Panc1 (cell line): ENCODE data around the gene SORBS1.

Experiments used
- CTCF ChIP-seq: fragments of 450-650 bp; IDR thresholded peaks from 2 replicates; pipeline ENCODE4 v1.5.1; 2017; ENCODE audit warnings: mild to moderate bottlenecking
- REST ChIP-seq, 2 experiments: IDR thresholded peaks; 2 replicates each; pipeline ENCODE4 v1.6.1; 2011 to 2012; ENCODE audit warnings: low read depth in 2 of 2, control low read depth in 1 of 2, low read length in 1 of 2, mild to moderate bottlenecking in 1 of 2, moderate library complexity in 1 of 2; ENCODE audit not compliant: insufficient read depth in 1 of 2

- TF ChIP-seq CTCF (no peak), REST (IDR thresholded peaks at IDR 0.05; ENCODE audit: insufficient read depth in 1 of 2, low read depth in 2 of 2, low read length in 1 of 2) (no peak)
Measured at GRCh38 chr10:95559471-95559870, 1.7 kb downstream of the SORBS1 start.
